K562 (cell line): ENCODE data around the gene CSNK1G1. TPM values are rescaled to one million over a fixed set of nuclear protein-coding genes. Genes with fewer than 3 reads are reported as not detected.

Experiments used
- ATAC-seq: fragments of 200-7000 bp; cut with Tn5 transposase; 3 replicates; pipeline ENCODE4 v1.9.1; 2020; ENCODE audit warnings: moderate library complexity
- BruUV-seq: library from RNA; stranded (reverse); fragments of 400-500 nt; replicated peaks from 2 replicates; lab custom pipeline; 2021; lab: Mats Ljungman, UMichigan
- CTCF ChIA-PET: fragments of 300-600 bp; formaldehyde crosslinking; extraction: SDS; loops from one replicate; lab custom pipeline; 2021; ENCODE audit warnings: low intra/inter-chr PET ratio; lab: Yijun Ruan, JAX
- POLR2A ChIA-PET: fragments of 300-600, 350-650 bp; sonication (Branson Sonifier 250); formaldehyde crosslinking; extraction: SDS; loops from one replicate; lab custom pipeline; 2021; ENCODE audit warnings: antibody characterized with exemption, inconsistent platforms; lab: Yijun Ruan, JAX
- DNase-seq, 4 experiments: peaks; one replicate each; pipeline versions ENCODE4 v3.0.0 to v3.0.0-alpha.2; 2011 to 2018; ENCODE audit warnings: low spot score in 3 of 4, mixed read lengths in 3 of 4; ENCODE audit errors: extremely low read depth in 1 of 4
- FAIRE-seq: peaks from 2 replicates; lab custom pipeline; 2011; peaks lifted over from hg19 to GRCh38; lab: Jason Lieb, UNC
- H2AFZ ChIP-seq: 2 replicates; pipeline ENCODE4 v1.6.0; 2011; ENCODE audit warnings: low read depth, low read length, control low read depth, inconsistent platforms
- H3K27ac ChIP-seq: fragments of 200-600 bp; 3 replicates; pipeline ENCODE4 v1.8.0; 2011; ENCODE audit warnings: low read depth, mild to moderate bottlenecking, control low read depth, inconsistent platforms, low read length, moderate library complexity, mixed read lengths; ENCODE audit errors: extremely low read depth
- H3K27me3 ChIP-seq, 2 experiments: fragments of 300-600 bp in 1 of 2; 2 replicates in 1 of 2; 3 replicates in 1 of 2; pipeline versions ENCODE4 v1.6.0 to v1.8.0; 2011; ENCODE audit warnings: inconsistent platforms in 2 of 2, low read length in 2 of 2, mild to moderate bottlenecking in 1 of 2, mixed read lengths in 1 of 2, moderate library complexity in 1 of 2; ENCODE audit not compliant: control insufficient read depth in 2 of 2, insufficient read depth in 2 of 2
- H3K36me3 ChIP-seq: fragments of 300-600 bp; 3 replicates; pipeline ENCODE4 v1.8.0; 2011; ENCODE audit warnings: mild to moderate bottlenecking, low read length, inconsistent platforms; ENCODE audit not compliant: control insufficient read depth, insufficient read depth
- H3K4me1 ChIP-seq, 2 experiments: fragments of 200-600 bp in 1 of 2; replicated peaks in 1 of 2; 2 replicates in 1 of 2; 3 replicates in 1 of 2; pipeline versions ENCODE4 v1.5.1 to v1.8.0; 2011; ENCODE audit warnings: inconsistent platforms in 2 of 2, low read length in 2 of 2, mild to moderate bottlenecking in 1 of 2, mixed read lengths in 1 of 2, moderate library complexity in 1 of 2; ENCODE audit not compliant: control insufficient read depth in 2 of 2, insufficient read depth in 2 of 2
- H3K4me2 ChIP-seq: 2 replicates; pipeline ENCODE4 v1.6.1; 2011; ENCODE audit warnings: low read length, control low read depth, inconsistent platforms, mixed read lengths; ENCODE audit not compliant: insufficient read depth
- H3K4me3 ChIP-seq: fragments of 200-600 bp; sonication (generic), shearing (Covaris generic); 2 replicates; pipeline ENCODE4 v1.5.1; 2016; ENCODE audit warnings: control low read depth, inconsistent platforms
- H3K79me2 ChIP-seq: fragments of 200-600 bp; 3 replicates; pipeline ENCODE4 v1.8.0; 2011; ENCODE audit warnings: low read length, inconsistent platforms; ENCODE audit not compliant: control insufficient read depth, insufficient read depth
- H3K9ac ChIP-seq, 2 experiments: 2 replicates each; pipeline versions ENCODE4 v1.6.0 to v1.6.1; 2011; ENCODE audit warnings: low read depth in 2 of 2, low read length in 2 of 2, control low read depth in 1 of 2, inconsistent platforms in 1 of 2, mild to moderate bottlenecking in 1 of 2, mixed read lengths in 1 of 2; ENCODE audit not compliant: insufficient read depth in 1 of 2
- H3K9me1 ChIP-seq: one replicate; pipeline ENCODE4 v1.6.0; 2011; ENCODE audit warnings: inconsistent platforms, mild to moderate bottlenecking, low read length, moderate library complexity; ENCODE audit not compliant: control insufficient read depth, insufficient read depth
- H3K9me3 ChIP-seq: replicated peaks from 2 replicates; pipeline ENCODE4 v1.5.1; 2011; ENCODE audit warnings: low read depth, low read length, inconsistent platforms; ENCODE audit not compliant: control insufficient read depth, insufficient read depth
- H4K20me1 ChIP-seq: replicated peaks from 2 replicates; pipeline ENCODE4 v1.6.1; 2011; ENCODE audit warnings: low read length, inconsistent platforms, mixed read lengths; ENCODE audit not compliant: control insufficient read depth, insufficient read depth
- ATF7 ChIP-seq: fragments of 450-650 bp; IDR thresholded peaks from 2 replicates; pipeline ENCODE4 v1.7.1; 2014; ENCODE audit warnings: mild to moderate bottlenecking, moderate library complexity
- HNRNPH1 ChIP-seq: fragments of 200-400 bp; formaldehyde crosslinking; optimal IDR thresholded peaks from 2 replicates; pipeline ENCODE3; 2017; ENCODE audit warnings: low read depth, mild to moderate bottlenecking, low read length, moderate library complexity
- MIER1 ChIP-seq: fragments of 450-650 bp; IDR thresholded peaks from 2 replicates; pipeline ENCODE4 v1.6.1; 2016; ENCODE audit warnings: antibody characterized with exemption, mild to moderate bottlenecking, low read depth
- MYNN ChIP-seq, 2 experiments: sonication (generic); formaldehyde crosslinking in 1 of 2; IDR thresholded peaks; 2 replicates each; pipeline versions ENCODE4 v1.5.0 to v1.6.1; 2016 to 2020; ENCODE audit warnings: antibody characterized with exemption in 1 of 2, missing genetic modification reagents in 1 of 2
- PHB2 ChIP-seq: fragments of 450-650 bp; IDR thresholded peaks from 2 replicates; pipeline ENCODE4 v1.6.1; 2017; ENCODE audit warnings: low read depth
- RBM14 ChIP-seq: fragments of 200-400 bp; formaldehyde crosslinking; IDR thresholded peaks from 2 replicates; pipeline ENCODE4 v1.6.1; 2018; ENCODE audit warnings: low read depth, mild to moderate bottlenecking, low read length, moderate library complexity, borderline replicate concordance; ENCODE audit not compliant: insufficient read depth
- ZBTB40 ChIP-seq, 2 experiments: fragments of 450-650 bp in 1 of 2; sonication (generic) in 1 of 2; formaldehyde crosslinking in 1 of 2; IDR thresholded peaks; 2 replicates each; pipeline versions ENCODE4 v1.7.1 to v1.9.0; 2016 to 2022; ENCODE audit warnings: inconsistent platforms in 1 of 2, mild to moderate bottlenecking in 1 of 2, missing genetic modification reagents in 1 of 2
- ZBTB9 ChIP-seq: fragments of 450-650 bp; formaldehyde crosslinking; IDR thresholded peaks from 2 replicates; pipeline ENCODE4 v1.4.0; 2020; ENCODE audit warnings: mild to moderate bottlenecking, moderate library complexity
- WGBS: fragments of 100-300 bp; shearing (Covaris generic); methylation state at CpG from one replicate; pipeline ENCODE4 v1.1.6; 2016; ENCODE audit warnings: low coverage, mixed read lengths; ENCODE audit not compliant: insufficient coverage; ENCODE audit errors: missing lambda C conversion rate; 5-methylcytosine and 5-hydroxymethylcytosine counted together
- in situ Hi-C: fragments of 300-500 bp; cut with MboI; formaldehyde crosslinking; loops from 4 replicates; pipeline ENCODE4 v1.15.0; 2018; ENCODE audit warnings: inconsistent platforms, mixed read lengths
- intact Hi-C: fragments of 100-400 bp; cut with micrococcal nuclease; formaldehyde crosslinking; loops from 2 replicates; pipeline ENCODE4 v1.14.2; 2022
- polyA plus RNA-seq, 8 experiments: library from polyadenylated mRNA; depleted of rRNA in 4 of 8; stranded (reverse) in 5 of 8; unstranded in 3 of 8; fragments of >200 nt; fragmentation: Nextera tagmentation in 2 of 8; fragmentation: Illumina TruSeq in 1 of 8; extraction: Ambion mirVana in 2 of 8; extraction: Trizol in 1 of 8; gene quantifications; 2 replicates each; pipeline versions ENCODE4 v1.2.1 to v1.2.3, GENCODE V29; 2011 to 2014; ENCODE audit warnings: inconsistent platforms in 1 of 8, missing spikeins in 1 of 8
- total RNA-seq, 7 experiments: library from RNA; depleted of rRNA in 6 of 7; stranded (reverse); fragments of >200 nt in 6 of 7; fragmentation: Illumina TruSeq in 2 of 7; extraction: Trizol in 2 of 7; gene quantifications; 2 replicates each; pipeline versions ENCODE4 v1.2.1 to v1.2.3, GENCODE V29; 2011 to 2021; ENCODE audit warnings: low replicate concordance in 1 of 7

CSNK1G1 gene
- total and polyA plus RNA-seq, 9 of the 15 experiments (the other 6 are each of a cell fraction or from before 2014, with no cell fraction given): 4.5 to 18.5 (median 9.5) TPM

GRCh38 chr15:64263567-64263966, 92.4 kb downstream of the CSNK1G1 start:
- Histone ChIP-seq H3K27me3 (no peaks in the 10 kb centered on the region), H3K9me3 (0 out of 2 replicates have a peak, but pooled peaks cover 2% of the 10 kb centered on the region), H4K20me1 (no peaks in the 10 kb centered on the region), H3K9me1 (no peaks in the 10 kb centered on the region), H3K4me2 (no peak overlapping the region), H3K9ac (no peak overlapping the region), H3K36me3 (no peaks in the 10 kb centered on the region), H3K27ac (no peak overlapping the region), H3K4me1 (no peaks in the 10 kb centered on the region; a peak in 1 of 5 replicates), H3K79me2 (peaks cover 15% of the 10 kb centered on the region; the same call in 2 of the 3 replicates), H3K4me3 (no peak overlapping the region), H2AFZ (no peak overlapping the region)
- POLR2A ChIA-PET: no interaction called here
- intact Hi-C loops: no loop called here
- CTCF ChIA-PET: no interaction called here
- 82% methylated on average over 2 of the region's 2 CpGs for WGBS
- DNase-seq: no peak
- TF ChIP-seq MYNN (IDR thresholded peaks at IDR 0.05) (no peak), MYNN (CRISPR knock-in tag; IDR thresholded peaks at IDR 0.05) (no peak), MIER1 (no peak), PHB2 (no peak), ZBTB9 (CRISPR knock-in tag) (no peak), RBM14 (no peak), HNRNPH1 (no peak), ATF7 (no peak), ZBTB40 (IDR thresholded peaks at IDR 0.05) (no peak), ZBTB40 (CRISPR knock-in tag; IDR thresholded peaks at IDR 0.05) (no peak)
- in situ Hi-C loops: no loop called here
- no peak for ATAC-seq
- no peak for FAIRE-seq
- BruUV-seq: no TSS peak
